Measurements from ENCODE around the gene CRMP1.

Gene CRMP1

DNA sequence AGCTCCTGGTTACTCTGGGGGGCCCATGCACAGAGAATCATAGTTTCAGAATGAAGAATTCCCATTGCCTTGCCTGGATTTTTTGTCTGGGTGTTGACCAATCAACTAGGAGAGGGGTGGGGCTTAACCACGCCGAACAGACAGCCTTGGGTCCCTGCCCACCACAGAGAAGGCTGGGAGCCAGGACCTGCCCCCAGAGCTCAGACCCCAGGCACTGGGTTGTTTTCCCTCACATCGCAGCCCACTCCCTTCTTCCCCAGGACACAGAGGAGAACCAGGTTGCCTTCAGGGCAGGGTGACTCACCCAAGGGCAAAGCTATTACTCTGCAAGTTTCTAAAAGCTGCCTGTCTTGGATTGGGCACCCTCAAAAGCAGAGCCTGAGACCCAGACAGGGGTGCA lies 23.3 kb upstream of the CRMP1 start:
- TF ChIP-seq EZH2phosphoT487 (IDR thresholded peaks at IDR 0.05; ENCODE audit: borderline replicate concordance): no peak

DNA sequence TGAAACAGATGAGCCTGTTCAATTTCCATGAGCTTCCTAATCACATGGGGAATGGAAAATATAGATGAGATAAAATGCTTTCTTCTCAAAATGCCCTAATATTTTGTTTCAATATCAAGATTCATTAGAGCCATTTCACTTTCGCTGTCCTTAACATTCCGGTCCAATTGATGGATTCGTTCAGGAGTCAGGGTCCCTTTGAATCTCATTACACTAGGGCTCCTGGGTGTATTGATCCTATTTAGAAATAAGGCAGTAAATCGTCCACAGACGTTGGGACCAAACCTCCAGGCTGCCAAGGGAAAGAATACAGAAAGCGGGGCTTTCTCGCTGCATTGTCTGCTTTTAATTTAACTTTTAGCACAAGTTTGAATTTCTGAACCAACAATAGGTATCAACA lies 20.6 kb upstream of the CRMP1 start:
- Histone ChIP-seq H3K9ac (ENCODE audit: low read depth, low read length, poor library complexity, severe bottlenecking) (no peak overlapping the region), H3K4me2 (ENCODE audit: low read depth, low read length, poor library complexity, severe bottlenecking) (no peak overlapping the region), H3K4me1 (ENCODE audit: insufficient read depth, low read length, poor library complexity, severe bottlenecking) (no peaks in the 10 kb centered on the region), H2AFZ (ENCODE audit: low read length) (no peak overlapping the region), H3K4me3 (ENCODE audit: low read length, poor library complexity, severe bottlenecking) (no peak overlapping the region), H3K9me3 (ENCODE audit: insufficient read depth, low read depth, low read length) (no peaks in the 10 kb centered on the region; the same call in 1 of the 2 replicates), H3K36me3 (ENCODE audit: insufficient read depth, low read length) (no peaks in the 10 kb centered on the region), H3K27me3 (ENCODE audit: insufficient read depth, low read length, poor library complexity, severe bottlenecking) (no peaks in the 10 kb centered on the region), H3K79me2 (ENCODE audit: insufficient read depth, low read length) (no peaks in the 10 kb centered on the region), H4K20me1 (ENCODE audit: insufficient read depth, low read length, poor library complexity, severe bottlenecking) (no peaks in the 10 kb centered on the region), H3F3A (ENCODE audit: low read depth) (no peaks in the 10 kb centered on the region), H3K9me2 (replicated peaks; ENCODE audit: low read depth, low read length) (no peaks in the 10 kb centered on the region)
- TF ChIP-seq EZH2phosphoT487 (IDR thresholded peaks at IDR 0.05; ENCODE audit: borderline replicate concordance): no peak
- TF ChIP-seq, protein P1, sequence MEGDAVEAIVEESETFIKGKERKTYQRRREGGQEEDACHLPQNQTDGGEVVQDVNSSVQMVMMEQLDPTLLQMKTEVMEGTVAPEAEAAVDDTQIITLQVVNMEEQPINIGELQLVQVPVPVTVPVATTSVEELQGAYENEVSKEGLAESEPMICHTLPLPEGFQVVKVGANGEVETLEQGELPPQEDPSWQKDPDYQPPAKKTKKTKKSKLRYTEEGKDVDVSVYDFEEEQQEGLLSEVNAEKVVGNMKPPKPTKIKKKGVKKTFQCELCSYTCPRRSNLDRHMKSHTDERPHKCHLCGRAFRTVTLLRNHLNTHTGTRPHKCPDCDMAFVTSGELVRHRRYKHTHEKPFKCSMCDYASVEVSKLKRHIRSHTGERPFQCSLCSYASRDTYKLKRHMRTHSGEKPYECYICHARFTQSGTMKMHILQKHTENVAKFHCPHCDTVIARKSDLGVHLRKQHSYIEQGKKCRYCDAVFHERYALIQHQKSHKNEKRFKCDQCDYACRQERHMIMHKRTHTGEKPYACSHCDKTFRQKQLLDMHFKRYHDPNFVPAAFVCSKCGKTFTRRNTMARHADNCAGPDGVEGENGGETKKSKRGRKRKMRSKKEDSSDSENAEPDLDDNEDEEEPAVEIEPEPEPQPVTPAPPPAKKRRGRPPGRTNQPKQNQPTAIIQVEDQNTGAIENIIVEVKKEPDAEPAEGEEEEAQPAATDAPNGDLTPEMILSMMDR (conservative IDR thresholded peaks at IDR 0.05; ENCODE audit: low read length): no peak

More for the DNA sequence above, 23.3 kb upstream of the CRMP1 start:
- H3K9me3 ChIP-seq (ENCODE audit: insufficient read depth, low read depth, low read length): no peaks in the 10 kb centered on the region; the same call in 1 of the 2 replicates
- no peaks in the 10 kb centered on the region for H4K20me1 ChIP-seq (ENCODE audit: insufficient read depth, low read length, poor library complexity, severe bottlenecking)
- no peaks in the 10 kb centered on the region for H3K9me2 ChIP-seq (replicated peaks; ENCODE audit: low read depth, low read length)
- H3K27me3 ChIP-seq (ENCODE audit: insufficient read depth, low read length, poor library complexity, severe bottlenecking): no peaks in the 10 kb centered on the region
- no peaks in the 10 kb centered on the region for H3F3A ChIP-seq (ENCODE audit: low read depth)
- H3K4me3 ChIP-seq (ENCODE audit: low read length, poor library complexity, severe bottlenecking): no peak overlapping the region
- H3K4me2 ChIP-seq (ENCODE audit: low read depth, low read length, poor library complexity, severe bottlenecking): no peak overlapping the region
- H3K4me1 ChIP-seq (ENCODE audit: insufficient read depth, low read length, poor library complexity, severe bottlenecking): no peaks in the 10 kb centered on the region
- H3K79me2 ChIP-seq (ENCODE audit: insufficient read depth, low read length): no peaks in the 10 kb centered on the region
- no peak overlapping the region for H2AFZ ChIP-seq (ENCODE audit: low read length)
- H3K36me3 ChIP-seq (ENCODE audit: insufficient read depth, low read length): no peaks in the 10 kb centered on the region
- H3K9ac ChIP-seq (ENCODE audit: low read depth, low read length, poor library complexity, severe bottlenecking): no peak overlapping the region

DNA sequence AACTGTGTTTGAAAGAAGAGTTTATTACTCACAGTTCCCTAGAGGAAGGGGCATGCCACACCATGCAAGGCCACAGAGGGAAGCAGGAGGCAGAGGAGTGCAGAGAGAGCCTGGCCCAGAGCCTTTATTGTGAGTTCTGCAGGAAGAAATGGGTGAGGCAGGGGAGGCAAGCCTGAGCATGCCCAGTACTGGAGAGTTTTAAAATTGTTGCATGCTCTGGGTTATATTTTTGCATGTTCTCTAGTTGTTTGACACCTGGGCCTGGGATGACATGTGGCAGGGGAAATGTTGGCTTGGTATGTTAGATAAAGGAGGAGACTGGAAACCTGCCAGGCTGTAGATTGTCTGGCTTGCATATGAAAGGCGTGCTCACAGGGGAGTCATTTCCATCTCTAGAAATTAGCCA lies 19.7 kb upstream of the CRMP1 start:
- H3K4me1 ChIP-seq (ENCODE audit: insufficient read depth, low read length, poor library complexity, severe bottlenecking): no peaks in the 10 kb centered on the region
- H3K9ac ChIP-seq (ENCODE audit: low read depth, low read length, poor library complexity, severe bottlenecking): no peak overlapping the region
- H3K27me3 ChIP-seq (ENCODE audit: insufficient read depth, low read length, poor library complexity, severe bottlenecking): no peaks in the 10 kb centered on the region
- H3K9me2 ChIP-seq (replicated peaks; ENCODE audit: low read depth, low read length): no peaks in the 10 kb centered on the region
- H4K20me1 ChIP-seq (ENCODE audit: insufficient read depth, low read length, poor library complexity, severe bottlenecking): no peaks in the 10 kb centered on the region
- TF ChIP-seq, protein P1 (conservative IDR thresholded peaks at IDR 0.05; ENCODE audit: low read length): no peak
- no peak for TF ChIP-seq EZH2phosphoT487 (IDR thresholded peaks at IDR 0.05; ENCODE audit: borderline replicate concordance)
- no peaks in the 10 kb centered on the region for H3K9me3 ChIP-seq (ENCODE audit: insufficient read depth, low read depth, low read length)
- H3K36me3 ChIP-seq (ENCODE audit: insufficient read depth, low read length): no peaks in the 10 kb centered on the region
- H3K4me2 ChIP-seq (ENCODE audit: low read depth, low read length, poor library complexity, severe bottlenecking): no peak overlapping the region
- H2AFZ ChIP-seq (ENCODE audit: low read length): no peak overlapping the region
- no peak overlapping the region for H3K4me3 ChIP-seq (ENCODE audit: low read length, poor library complexity, severe bottlenecking)
- H3K79me2 ChIP-seq (ENCODE audit: insufficient read depth, low read length): no peaks in the 10 kb centered on the region
- H3F3A ChIP-seq (ENCODE audit: low read depth): no peaks in the 10 kb centered on the region

DNA sequence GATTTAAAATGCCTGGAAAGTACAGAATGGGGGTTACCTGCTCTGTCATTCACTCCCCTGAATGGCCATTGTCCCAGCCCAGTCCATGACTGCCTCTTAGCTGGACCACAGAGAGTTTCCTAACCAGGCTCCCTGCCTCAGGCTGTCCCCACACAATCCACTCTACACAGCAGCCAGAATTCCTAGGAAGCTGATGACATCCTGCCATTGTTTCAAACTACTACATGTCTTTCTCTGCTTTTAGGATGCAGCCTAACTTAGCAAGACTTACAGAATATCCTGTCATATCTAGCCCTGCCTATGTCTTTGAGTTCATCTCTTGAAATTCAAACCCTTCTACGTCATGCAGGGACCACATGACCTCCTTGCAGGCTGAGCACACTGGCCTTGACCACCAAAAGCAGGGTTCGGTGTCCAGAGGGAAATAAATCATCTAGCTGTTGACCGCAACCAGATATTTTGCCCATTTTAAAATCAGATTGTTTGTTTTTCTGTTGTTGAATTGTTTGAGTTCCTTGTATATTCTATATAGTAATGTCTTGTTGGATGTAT lies 16.1 kb upstream of the CRMP1 start:
- no peaks in the 10 kb centered on the region for H4K20me1 ChIP-seq (ENCODE audit: insufficient read depth, low read length, poor library complexity, severe bottlenecking)
- H2AFZ ChIP-seq (ENCODE audit: low read length): no peak overlapping the region
- H3K4me1 ChIP-seq (ENCODE audit: insufficient read depth, low read length, poor library complexity, severe bottlenecking): no peaks in the 10 kb centered on the region
- no peaks in the 10 kb centered on the region for H3K27me3 ChIP-seq (ENCODE audit: insufficient read depth, low read length, poor library complexity, severe bottlenecking)
- no peak overlapping the region for H3K4me3 ChIP-seq (ENCODE audit: low read length, poor library complexity, severe bottlenecking)
- no peaks in the 10 kb centered on the region for H3K9me3 ChIP-seq (ENCODE audit: insufficient read depth, low read depth, low read length)
- H3F3A ChIP-seq (ENCODE audit: low read depth): no peaks in the 10 kb centered on the region
- H3K9me2 ChIP-seq (replicated peaks; ENCODE audit: low read depth, low read length): no peaks in the 10 kb centered on the region
- H3K79me2 ChIP-seq (ENCODE audit: insufficient read depth, low read length): no peaks in the 10 kb centered on the region
- TF ChIP-seq, protein P1 (conservative IDR thresholded peaks at IDR 0.05; ENCODE audit: low read length): no peak
- no peak for TF ChIP-seq EZH2phosphoT487 (IDR thresholded peaks at IDR 0.05; ENCODE audit: borderline replicate concordance)
- H3K4me2 ChIP-seq (ENCODE audit: low read depth, low read length, poor library complexity, severe bottlenecking): no peak overlapping the region
- no peak overlapping the region for H3K9ac ChIP-seq (ENCODE audit: low read depth, low read length, poor library complexity, severe bottlenecking)
- no peaks in the 10 kb centered on the region for H3K36me3 ChIP-seq (ENCODE audit: insufficient read depth, low read length)

All from Loucy (cell line).